Measurements from ENCODE around the gene MCUR1. TPM values are rescaled to one million over a fixed set of nuclear protein-coding genes. Genes with fewer than 3 reads are reported as not detected.
A peak's percentile ranks its signal among the peaks of the same experiment; 100 is the strongest.
"Not testable (repeated sequence)": the region's sequence is repeated elsewhere in the genome, so short reads cannot be mapped to it uniquely, and the experiment has no call there.

MCUR1 gene
- total RNA-seq, 8 experiments from 2014 or later, result 8.1 to 27.4 (median 13.4) TPM

- in situ Hi-C loops (cut with MboI; ENCODE audit: low pct_unique_long_range_greater_than_20kb in 2 of 9, low sequenced_read_pairs in 9 of 9, unreplicated experiment in 9 of 9), result no loop called here
- Histone ChIP-seq H3K4me1 (replicated peaks in 1 of 2) (peaks cover 6 to 13% of the 10 kb centered on the region in 2 donors), H3K4me3 (peak overlapping the region in 1 of 5 donors; percentile 13), H3K27ac (peak overlapping the region in 1 of 2 donors; percentile 37)
- peak in 5 of 8 experiments; percentile 36 to 94 (median 86) for ATAC-seq (replicated peaks in 6 of 8)
- WGBS, 10 experiments, result 27 to 90% (median 38%) methylated on average over 2 to 12 of the region's 13 CpGs; no CpG with 5 or more reads in 3 of the 10 experiments
Measured at GRCh38 chr6:13846841-13847240, 32.5 kb upstream of the MCUR1 start.

DNA sequence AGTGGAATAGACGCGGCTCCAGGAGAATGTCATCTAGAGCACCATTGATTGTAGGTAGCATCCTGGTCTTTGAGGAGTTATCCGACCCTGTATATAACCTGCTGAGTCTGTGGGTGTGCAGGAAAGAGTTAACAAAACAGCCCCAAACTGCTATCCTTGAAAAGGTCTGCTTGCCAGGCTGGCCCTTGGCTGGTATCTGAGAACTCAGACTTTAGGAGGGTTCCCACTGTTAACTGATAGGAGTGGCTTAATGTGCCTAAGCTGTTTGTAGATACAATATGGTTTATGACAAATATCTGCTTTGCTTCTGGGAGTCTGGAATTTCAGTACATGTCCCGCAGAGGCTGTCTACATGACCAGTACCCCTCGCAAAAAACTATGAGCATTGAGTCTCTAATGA is 27.6 kb upstream of the MCUR1 start:
- Histone ChIP-seq H3K27ac (no peak overlapping the region), H3K4me3 (no peak overlapping the region), H3K4me1 (replicated peaks in 1 of 2) (peaks cover 0 to 3% of the 10 kb centered on the region in 2 donors)
- in situ Hi-C loops (cut with MboI; ENCODE audit: low pct_unique_long_range_greater_than_20kb in 2 of 9, low sequenced_read_pairs in 9 of 9, unreplicated experiment in 9 of 9), result no loop called here
- no peak for ATAC-seq (replicated peaks in 6 of 8)
- 75 to 100% (median 90%) methylated on average over 1 to 5 of the region's 5 CpGs; no CpG with 5 or more reads in 1 of the 10 experiments for WGBS, 10 experiments

GRCh38 chr6:13838616-13839015 is 24.3 kb upstream of the MCUR1 start:
- in situ Hi-C loops (cut with MboI; ENCODE audit: low pct_unique_long_range_greater_than_20kb in 2 of 9, low sequenced_read_pairs in 9 of 9, unreplicated experiment in 9 of 9), result no loop called here
- 40 to 100% (median 68%) methylated on average over 1 to 3 of the region's 3 CpGs; no CpG with 5 or more reads in 2 of the 10 experiments for WGBS, 10 experiments
- ATAC-seq (replicated peaks in 6 of 8), result no peak
- H3K4me1 ChIP-seq (replicated peaks in 1 of 2), result no peaks in the 10 kb centered on the region
- no peak overlapping the region for H3K4me3 ChIP-seq
- H3K27ac ChIP-seq, result no peak overlapping the region

- in situ Hi-C loops (cut with MboI; ENCODE audit: low pct_unique_long_range_greater_than_20kb in 2 of 9, low sequenced_read_pairs in 9 of 9, unreplicated experiment in 9 of 9), result no loop called here
- Histone ChIP-seq H3K4me1 (replicated peaks in 1 of 2) (no peaks in the 10 kb centered on the region), H3K27ac (no peak overlapping the region), H3K4me3 (no peak overlapping the region)
- ATAC-seq (replicated peaks in 6 of 8), result no peak
- 0 to 100% (median 84%) methylated on average over 1 to 5 of the region's 5 CpGs; no CpG with 5 or more reads in 3 of the 10 experiments for WGBS, 10 experiments
Measured at GRCh38 chr6:13836170-13836569, 21.8 kb upstream of the MCUR1 start.

GRCh38 chr6:13834790-13835189 is 20.4 kb upstream of the MCUR1 start:
- no peaks in the 10 kb centered on the region for H3K4me1 ChIP-seq (replicated peaks in 1 of 2)
- H3K27ac ChIP-seq, result no peak overlapping the region
- WGBS, 10 experiments, result 0 to 100% (median 75%) methylated on average over 1 of the region's 1 CpG; no CpG with 5 or more reads in 2 of the 10 experiments
- H3K4me3 ChIP-seq, result no peak overlapping the region
- in situ Hi-C loops (cut with MboI; ENCODE audit: low pct_unique_long_range_greater_than_20kb in 2 of 9, low sequenced_read_pairs in 9 of 9, unreplicated experiment in 9 of 9), result no loop called here
- ATAC-seq (replicated peaks in 6 of 8), result no peak

DNA sequence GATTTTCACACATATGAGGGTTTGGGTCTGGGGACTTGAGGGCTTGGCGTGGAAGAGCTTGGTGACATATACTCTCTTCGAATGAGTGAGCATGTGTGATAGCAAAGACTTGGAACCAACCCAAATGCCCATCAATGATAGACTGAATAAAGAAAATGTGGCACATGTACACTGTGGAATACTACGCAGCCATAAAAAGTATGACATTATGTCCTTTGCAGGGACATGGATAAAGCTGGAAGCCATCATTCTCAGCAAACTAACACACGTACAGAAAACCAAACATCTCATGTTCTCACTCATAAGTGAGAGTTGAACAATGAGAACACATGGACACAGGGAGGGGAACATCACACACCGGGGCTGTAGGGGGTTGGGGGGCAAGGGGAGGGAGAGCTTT is 19.7 kb upstream of the MCUR1 start:
- H3K27ac ChIP-seq; H3K4me3 ChIP-seq; H3K4me1 ChIP-seq (replicated peaks in 1 of 2); in situ Hi-C loops (cut with MboI; ENCODE audit: low pct_unique_long_range_greater_than_20kb in 2 of 9, low sequenced_read_pairs in 9 of 9, unreplicated experiment in 9 of 9); ATAC-seq (replicated peaks in 6 of 8): not testable (repeated sequence)
- 72 to 100% (median 86%) methylated on average over 1 to 3 of the region's 5 CpGs; no CpG with 5 or more reads in 1 of the 10 experiments for WGBS, 10 experiments

- in situ Hi-C loops (cut with MboI; ENCODE audit: low pct_unique_long_range_greater_than_20kb in 2 of 9, low sequenced_read_pairs in 9 of 9, unreplicated experiment in 9 of 9), result no loop called here
- Histone ChIP-seq H3K27ac (no peak overlapping the region), H3K4me1 (replicated peaks in 1 of 2) (no peaks in the 10 kb centered on the region), H3K4me3 (no peak overlapping the region)
- 17 to 86% (median 68%) methylated on average over 1 of the region's 1 CpG for WGBS, 10 experiments
- ATAC-seq (replicated peaks in 6 of 8), result no peak
Measured at GRCh38 chr6:13832778-13833177, 18.4 kb upstream of the MCUR1 start.

DNA sequence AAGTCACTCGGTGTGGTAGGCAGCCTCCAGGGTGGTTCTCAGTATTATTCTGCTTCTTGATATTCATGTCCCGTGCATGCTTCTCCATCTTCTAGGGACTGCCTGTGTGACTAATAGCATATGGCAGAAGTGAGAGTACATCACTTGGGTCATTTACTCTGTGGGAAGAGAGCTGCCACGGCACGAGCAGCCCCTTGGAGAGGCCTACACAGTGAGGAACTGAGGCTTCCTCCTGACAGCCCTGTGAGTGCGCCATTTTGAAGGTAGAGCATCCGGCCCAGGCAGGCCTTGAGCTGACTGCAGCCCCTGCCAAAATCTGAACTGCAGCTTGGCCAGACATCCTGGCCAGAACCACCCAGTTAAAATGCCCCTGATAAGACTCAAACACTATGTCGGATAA is 17.3 kb upstream of the MCUR1 start:
- in situ Hi-C loops (cut with MboI; ENCODE audit: low pct_unique_long_range_greater_than_20kb in 2 of 9, low sequenced_read_pairs in 9 of 9, unreplicated experiment in 9 of 9), result no loop called here
- H3K4me3 ChIP-seq, result no peak overlapping the region
- 40 to 100% (median 83%) methylated on average over 1 to 7 of the region's 7 CpGs; no CpG with 5 or more reads in 1 of the 10 experiments for WGBS, 10 experiments

DNA sequence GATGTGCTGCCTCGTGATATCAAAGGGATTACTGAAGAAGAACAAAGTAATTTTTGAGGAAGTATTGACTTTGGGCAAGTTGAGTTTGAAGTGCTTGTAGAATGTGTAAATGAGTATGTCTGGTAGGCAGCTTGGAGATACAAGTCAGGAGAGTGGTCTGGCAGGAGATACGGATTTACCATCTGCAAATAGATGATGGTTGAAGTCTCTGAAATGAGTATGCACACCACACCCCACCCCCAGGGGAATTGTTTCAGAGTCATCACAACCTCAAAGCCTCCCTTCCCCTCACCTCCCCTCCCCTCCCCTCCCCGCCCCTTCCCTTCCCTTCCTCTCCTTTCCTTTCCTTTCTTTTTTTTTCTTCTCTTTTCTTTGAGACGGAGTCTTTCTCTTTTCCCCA is 16.4 kb upstream of the MCUR1 start:
- peak in 3 of 8 experiments; percentile 31 to 73 (median 53) for ATAC-seq (replicated peaks in 6 of 8)
- no peak overlapping the region for H3K27ac ChIP-seq
- 12 to 100% (median 58%) methylated on average over 1 to 2 of the region's 4 CpGs; no CpG with 5 or more reads in 4 of the 10 experiments for WGBS, 10 experiments
- in situ Hi-C loops (cut with MboI; ENCODE audit: low pct_unique_long_range_greater_than_20kb in 2 of 9, low sequenced_read_pairs in 9 of 9, unreplicated experiment in 9 of 9), result no loop called here
- H3K4me1 ChIP-seq (replicated peaks in 1 of 2), result no peaks in the 10 kb centered on the region
- no peak overlapping the region for H3K4me3 ChIP-seq

More for the DNA sequence above, 17.3 kb upstream of the MCUR1 start:
- Histone ChIP-seq H3K27ac (no peak overlapping the region), H3K4me1 (replicated peaks in 1 of 2) (no peaks in the 10 kb centered on the region)
- ATAC-seq (replicated peaks in 6 of 8), result peak in 2 of 8 experiments; percentile 61 to 77

- H3K4me3 ChIP-seq; ATAC-seq (replicated peaks in 6 of 8); H3K4me1 ChIP-seq (replicated peaks in 1 of 2); in situ Hi-C loops (cut with MboI; ENCODE audit: low pct_unique_long_range_greater_than_20kb in 2 of 9, low sequenced_read_pairs in 9 of 9, unreplicated experiment in 9 of 9); H3K27ac ChIP-seq: not testable (repeated sequence)
- 54 to 100% (median 84%) methylated on average over 1 to 5 of the region's 5 CpGs for WGBS, 10 experiments
Measured at GRCh38 chr6:13829419-13829818, 15.1 kb upstream of the MCUR1 start.

- 74 to 100% (median 91%) methylated on average over 1 to 11 of the region's 11 CpGs for whole genome bisulfite sequencing, 10 experiments
- ATAC-seq (replicated peaks in 6 of 8); H3K27ac ChIP-seq; H3K4me1 ChIP-seq (replicated peaks in 1 of 2); H3K4me3 ChIP-seq; in situ Hi-C loops (cut with MboI; ENCODE audit: low pct_unique_long_range_greater_than_20kb in 2 of 9, low sequenced_read_pairs in 9 of 9, unreplicated experiment in 9 of 9): not testable (repeated sequence)
Measured at GRCh38 chr6:13828656-13829301, 14.4 kb upstream of the MCUR1 start.

DNA sequence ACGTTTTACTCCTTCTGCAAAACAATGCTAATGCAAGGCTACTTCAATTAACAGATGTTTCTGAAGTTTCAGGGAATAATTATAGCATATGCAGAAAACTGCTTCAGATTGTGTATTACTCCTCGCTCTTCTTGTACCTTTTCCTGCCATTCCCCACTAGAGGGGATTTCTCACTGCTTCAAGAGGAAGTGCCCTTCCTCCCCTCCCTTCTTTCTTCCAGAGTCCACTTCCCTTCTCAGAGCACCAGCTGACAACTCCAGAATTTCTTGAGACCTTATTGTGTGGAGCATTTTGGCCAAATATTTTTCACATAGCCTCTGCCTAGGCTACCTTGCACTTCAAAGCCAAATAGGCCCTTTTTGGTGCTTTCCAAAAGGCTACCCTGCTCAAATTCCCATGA is 12.7 kb upstream of the MCUR1 start:
- Histone ChIP-seq H3K27ac (no peak overlapping the region), H3K4me1 (replicated peaks in 1 of 2) (peaks cover 0 to 9% of the 10 kb centered on the region in 2 donors), H3K4me3 (no peak overlapping the region)
- ATAC-seq (replicated peaks in 6 of 8), result no peak
- in situ Hi-C loops (cut with MboI; ENCODE audit: low pct_unique_long_range_greater_than_20kb in 2 of 9, low sequenced_read_pairs in 9 of 9, unreplicated experiment in 9 of 9), result no loop called here
- WGBS, 10 experiments, result 33 to 100% (median 80%) methylated on average over 1 to 2 of the region's 2 CpGs; no CpG with 5 or more reads in 3 of the 10 experiments

- Histone ChIP-seq H3K4me3 (no peak overlapping the region), H3K4me1 (replicated peaks in 1 of 2) (peaks cover 0 to 9% of the 10 kb centered on the region in 2 donors), H3K27ac (no peak overlapping the region)
- ATAC-seq (replicated peaks in 6 of 8), result no peak
- in situ Hi-C loops (cut with MboI; ENCODE audit: low pct_unique_long_range_greater_than_20kb in 2 of 9, low sequenced_read_pairs in 9 of 9, unreplicated experiment in 9 of 9), result no loop called here
- 75 to 100% (median 100%) methylated on average over 1 of the region's 1 CpG; no CpG with 5 or more reads in 4 of the 10 experiments for WGBS, 10 experiments
Measured at GRCh38 chr6:13825871-13826270, 11.5 kb upstream of the MCUR1 start.

DNA sequence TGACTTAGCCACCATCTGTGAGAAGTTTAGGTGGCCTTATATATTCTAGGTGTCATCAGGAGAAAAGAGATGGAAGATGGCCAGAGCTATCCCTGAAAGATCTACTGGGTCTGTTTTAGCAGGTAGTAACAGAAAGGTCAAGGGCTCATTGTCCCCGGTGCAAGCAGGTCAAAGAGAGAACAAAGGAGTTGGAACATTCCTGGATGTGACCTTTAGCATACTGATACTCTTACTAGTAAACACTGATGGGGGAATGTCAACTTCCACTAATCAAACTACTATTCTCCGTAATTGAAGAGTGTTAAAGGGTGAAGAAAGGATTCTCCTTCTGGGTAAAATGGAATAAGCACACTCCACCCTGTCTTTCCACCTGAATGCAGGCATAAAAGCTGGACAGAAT is 4.0 kb upstream of the MCUR1 start:
- WGBS, 10 experiments, result 56 to 94% (median 75%) methylated on average over 1 to 2 of the region's 2 CpGs; no CpG with 5 or more reads in 3 of the 10 experiments
- no peak overlapping the region for H3K4me3 ChIP-seq
- in situ Hi-C loops (cut with MboI; ENCODE audit: low pct_unique_long_range_greater_than_20kb in 2 of 9, low sequenced_read_pairs in 9 of 9, unreplicated experiment in 9 of 9), result no loop called here
- peaks cover 0 to 2% of the 10 kb centered on the region in 2 donors for H3K4me1 ChIP-seq (replicated peaks in 1 of 2)
- H3K27ac ChIP-seq, result no peak overlapping the region
- ATAC-seq (replicated peaks in 6 of 8), result no peak

All from motor neuron (in vitro differentiated cells).